Hindlimb muscle (tissue), 1 donor: ENCODE measurements around the gene BOD1L1. TPM values are rescaled to one million over a fixed set of nuclear protein-coding genes. Genes with fewer than 3 reads are reported as not detected.

Experiments
- DNase-seq: peaks from one replicate; pipeline ENCODE4 v3.0.0-alpha.2; 2013
- polyA plus RNA-seq: library from polyadenylated mRNA; unstranded; fragments of 120-200 nt; gene quantifications from one replicate; pipeline ENCODE4 v1.2.1, GENCODE V29; 2013; ENCODE audit not compliant: insufficient read length

The BOD1L1 gene
- polyA plus RNA-seq, 1 donor: 28.8 TPM

DNA sequence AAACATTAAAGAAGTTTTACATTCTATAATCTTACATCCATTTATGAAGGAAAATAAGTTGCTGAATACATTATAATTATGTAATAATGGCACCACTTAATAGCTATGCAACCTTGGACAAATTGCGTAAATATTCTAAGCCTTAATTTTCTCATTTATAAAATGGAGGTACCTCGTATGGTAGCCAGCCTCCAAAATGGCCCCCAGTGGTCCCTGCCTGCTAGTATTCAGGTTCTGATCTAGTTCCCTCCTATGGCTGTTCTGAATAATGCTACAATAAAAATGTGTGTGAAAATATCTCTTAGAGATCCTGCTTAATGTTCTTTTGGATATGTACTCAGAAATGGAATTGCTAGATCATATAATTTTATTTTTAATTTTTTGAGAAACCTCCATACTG is 72.2 kb downstream of the BOD1L1 start:
- DNase-seq: no peak

DNA sequence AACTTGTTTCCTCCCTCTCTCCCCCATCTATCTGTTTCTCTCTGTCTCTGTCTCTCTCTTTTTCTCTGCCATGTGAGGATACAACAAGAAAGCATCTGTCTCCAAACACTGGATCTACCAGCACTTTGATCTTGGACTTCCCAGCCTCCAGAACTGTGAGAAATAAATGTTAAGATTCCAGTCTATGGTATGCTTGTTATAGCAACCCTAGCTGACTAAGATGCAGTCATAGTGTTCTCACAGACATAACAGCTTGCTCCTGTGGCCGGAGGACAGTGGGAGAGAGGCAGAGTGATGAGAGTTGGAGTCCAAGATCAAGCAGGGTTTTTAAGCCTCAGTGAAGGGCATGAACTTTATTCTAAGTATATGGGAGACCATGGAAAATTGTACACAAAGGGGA is 74.4 kb downstream of the BOD1L1 start:
- DNase-seq: no peak

DNA sequence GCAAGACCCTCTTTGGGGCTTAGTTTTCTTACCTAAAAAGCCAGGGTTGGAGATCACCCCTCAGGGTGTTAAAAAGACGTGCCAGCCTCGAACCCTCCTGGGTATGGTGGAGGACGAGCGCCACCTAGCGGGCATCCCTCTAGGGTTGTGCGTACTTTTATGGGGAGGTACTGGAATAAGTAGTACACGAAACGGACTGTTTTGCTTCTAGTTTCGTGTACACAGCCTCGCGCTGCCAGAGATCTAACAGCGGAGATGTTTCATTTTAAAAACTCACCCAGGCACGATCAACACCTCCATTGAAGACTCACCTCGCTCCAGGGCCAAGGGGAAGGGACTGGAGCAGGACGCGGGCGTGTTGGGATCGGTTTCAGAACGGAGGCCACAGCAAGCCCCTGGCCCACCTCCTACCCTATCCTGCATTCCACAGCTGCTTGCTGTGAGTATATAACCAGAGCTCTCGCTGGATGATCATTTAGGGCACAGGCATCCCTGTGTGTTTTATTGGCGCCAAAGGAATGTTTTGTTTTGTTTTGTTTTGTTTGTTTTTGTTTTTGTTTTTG is 78.5 kb downstream of the BOD1L1 start:
- DNase-seq: peak; percentile 76

DNA sequence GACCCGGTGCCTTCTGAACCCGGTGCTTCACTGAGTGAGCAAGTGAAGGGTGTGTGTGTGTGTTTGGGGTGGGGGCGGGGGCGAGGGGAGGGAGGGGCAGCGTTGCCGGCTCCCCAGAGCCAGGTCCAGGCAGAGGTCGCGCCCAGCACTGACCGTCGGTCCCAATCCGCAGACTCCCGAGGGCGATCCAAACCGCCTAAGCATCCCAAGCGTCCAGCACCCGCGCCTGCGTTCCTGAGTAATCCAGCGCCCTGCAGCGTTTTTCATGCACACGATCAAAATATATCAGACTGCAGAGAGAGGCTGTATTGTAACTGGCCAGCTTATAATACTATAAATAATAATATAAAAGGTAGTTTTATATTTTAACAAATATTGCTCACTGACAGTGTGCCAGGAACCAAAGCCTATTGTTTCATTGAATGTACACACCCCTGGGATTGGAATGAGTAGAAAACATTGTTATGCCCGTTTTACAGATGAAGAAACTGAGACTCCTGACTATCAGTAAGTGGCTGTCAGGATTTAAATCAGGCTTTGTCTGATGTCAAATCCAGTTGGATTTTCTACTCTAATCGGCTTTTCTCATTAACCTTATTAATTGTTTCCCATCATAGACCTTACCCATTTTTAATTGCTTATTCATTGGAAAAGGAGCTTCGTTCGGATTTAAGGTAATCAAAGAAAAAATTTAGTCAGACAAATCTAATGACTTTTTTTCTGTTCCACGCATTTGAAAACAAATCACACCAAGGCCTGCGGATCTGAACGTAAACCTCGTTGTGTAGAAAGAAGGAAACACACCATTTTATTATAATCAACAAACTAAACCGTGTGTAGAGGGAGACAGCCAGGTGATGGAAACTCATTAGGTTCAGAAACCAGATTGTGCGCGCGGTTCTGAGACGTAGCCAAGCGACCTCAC is 79.2 kb downstream of the BOD1L1 start:
- no peak for DNase-seq

DNA sequence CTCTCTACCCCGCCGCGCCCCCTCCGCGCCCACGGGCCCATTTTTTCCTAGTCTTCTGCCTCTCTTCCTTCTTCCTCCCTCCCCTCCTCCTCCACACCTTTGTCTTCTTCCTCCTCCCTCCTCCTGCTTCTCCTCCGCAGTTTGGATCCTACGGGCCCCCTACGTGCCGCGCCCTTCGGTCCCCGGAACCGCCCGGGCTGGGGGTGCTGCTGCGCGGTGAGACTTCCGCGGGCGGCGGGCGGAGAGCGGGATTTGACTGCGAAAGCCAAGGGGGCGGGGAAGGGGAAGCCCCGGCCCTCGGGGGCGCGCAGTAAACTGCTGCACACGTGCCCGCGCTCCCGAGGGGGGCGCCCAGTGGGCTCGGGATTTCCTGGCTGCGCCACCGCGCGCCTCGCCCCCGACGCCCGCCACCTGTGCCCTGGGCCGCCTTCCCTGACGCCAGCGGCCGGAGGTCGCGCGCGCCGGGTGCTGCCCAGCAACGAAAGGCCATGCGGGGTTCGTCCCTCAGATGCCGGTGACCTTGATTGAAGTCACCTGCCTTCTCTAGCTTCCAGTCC is 80.0 kb downstream of the BOD1L1 start:
- no peak for DNase-seq

DNA sequence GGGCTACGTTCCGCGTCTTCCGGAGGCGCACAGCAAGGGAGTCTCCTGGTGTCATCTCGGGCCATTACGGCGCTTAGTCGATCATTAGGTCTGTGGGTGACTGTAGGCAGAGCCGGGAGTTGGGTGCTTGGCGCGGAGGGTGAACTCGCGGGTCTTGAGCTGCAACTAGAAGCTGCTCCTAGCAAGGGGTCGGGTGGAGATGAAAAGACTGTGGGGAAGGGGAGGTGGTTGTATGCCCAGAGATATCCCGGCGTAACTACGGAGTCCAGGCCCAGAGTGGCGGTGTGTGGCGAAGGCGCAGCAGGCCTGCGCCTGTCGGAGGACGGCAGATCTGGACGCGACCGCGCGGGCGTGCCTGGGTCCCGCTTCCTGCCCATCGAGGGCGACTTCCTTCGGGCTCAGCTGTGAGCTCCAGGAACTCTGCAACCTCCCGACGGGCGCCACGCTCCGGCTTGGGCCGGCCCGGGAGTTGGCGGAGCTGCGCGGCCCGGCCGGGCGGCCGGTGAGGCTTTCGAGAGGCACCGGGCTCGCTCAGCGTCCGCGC is 80.5 kb downstream of the BOD1L1 start:
- no peak for DNase-seq

DNA sequence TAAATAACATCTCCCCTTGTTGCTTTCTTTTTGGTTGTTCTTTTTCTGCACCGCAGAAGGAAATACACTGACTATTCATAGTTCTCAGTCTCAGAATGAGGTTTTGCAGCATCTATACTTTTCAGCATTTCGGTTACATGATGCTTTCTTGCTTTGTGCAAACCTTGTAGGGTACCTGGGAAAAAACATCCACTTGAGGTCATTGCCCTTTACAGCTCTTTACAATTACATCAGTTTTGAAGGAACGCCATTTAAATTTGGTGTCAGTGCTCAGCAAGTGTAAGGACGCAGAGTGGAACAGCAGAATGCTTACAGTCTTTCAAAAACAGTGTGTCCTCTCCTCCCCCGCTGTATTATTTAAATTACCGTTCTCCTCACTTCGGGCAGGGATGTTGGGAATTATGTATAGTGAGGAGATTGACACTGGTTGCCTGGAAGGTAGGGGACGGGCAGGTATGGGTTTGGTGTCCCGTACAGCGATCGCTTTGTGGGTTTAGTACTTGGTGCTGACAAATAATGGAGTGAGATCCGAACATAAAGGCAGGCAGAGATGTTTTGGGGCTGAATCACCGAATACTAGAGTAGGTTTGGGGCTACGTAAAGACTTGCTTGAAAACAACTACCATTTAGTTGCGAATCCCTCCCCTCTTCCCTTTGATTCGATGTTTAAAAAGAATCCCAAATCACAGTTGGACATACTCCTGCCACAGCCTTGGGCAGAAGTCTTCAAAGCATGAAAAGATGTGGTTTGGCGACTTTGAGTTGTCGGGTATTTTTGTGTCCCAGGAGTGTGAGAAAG is 81.2 kb downstream of the BOD1L1 start:
- no peak for DNase-seq

DNA sequence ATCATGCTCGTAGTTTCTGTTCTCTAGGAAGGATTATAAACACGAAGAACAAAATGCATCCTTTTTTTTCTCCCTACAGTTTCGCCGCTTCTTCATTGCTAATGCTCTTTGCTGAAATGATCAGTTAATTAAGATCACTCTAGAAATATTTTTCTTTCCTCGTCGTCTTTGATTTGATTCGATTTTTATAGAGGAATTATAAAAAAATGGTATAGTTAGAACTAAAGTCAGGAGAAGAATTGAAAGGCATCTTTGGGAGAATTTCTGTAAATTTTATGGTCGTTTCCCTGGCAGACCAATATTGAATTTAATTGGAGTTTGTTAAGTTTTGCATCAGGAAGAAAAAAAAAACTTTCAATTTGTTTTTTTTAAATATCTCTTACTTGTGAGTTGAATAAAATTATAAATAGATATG is 82.1 kb downstream of the BOD1L1 start:
- no peak for DNase-seq

DNA sequence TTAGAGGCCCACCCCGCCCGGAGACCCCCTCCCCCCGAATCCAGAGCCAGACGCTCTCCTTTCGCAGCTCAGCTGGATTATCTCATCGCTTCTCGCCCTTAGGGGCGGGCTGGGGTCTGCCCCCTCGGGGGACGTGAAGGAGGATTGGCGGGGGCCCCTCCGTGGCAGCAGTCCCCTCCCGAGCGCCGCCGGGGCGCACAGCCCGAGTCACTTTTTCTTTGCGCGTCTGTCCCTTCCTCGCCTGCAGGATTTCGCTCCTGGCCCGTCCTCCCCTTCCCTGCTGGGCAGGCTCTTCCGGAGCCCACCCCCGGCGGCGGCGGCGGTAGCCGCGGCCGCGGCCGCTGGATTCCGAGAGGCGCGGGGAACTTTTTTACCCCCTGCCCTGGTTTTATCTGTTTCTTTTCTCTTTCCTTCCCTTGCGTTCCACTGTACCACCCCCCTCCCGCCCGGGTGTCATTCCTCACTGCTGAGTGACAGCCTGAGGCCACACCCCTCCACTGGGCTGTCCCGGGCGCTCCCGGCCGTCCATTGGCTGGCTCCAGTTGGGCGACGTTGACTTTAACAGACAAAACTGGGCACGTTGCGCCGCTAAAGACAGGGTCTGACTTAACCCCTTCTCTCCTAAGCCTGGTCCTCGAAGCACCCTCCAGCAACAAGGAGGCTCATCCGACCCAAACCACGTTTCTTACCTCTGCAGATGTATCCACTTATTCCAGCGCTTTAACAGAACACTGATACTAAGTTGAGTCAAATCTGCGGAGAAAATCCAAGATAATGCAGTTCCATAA is 82.7 kb downstream of the BOD1L1 start:
- peak; percentile 80 for DNase-seq

DNA sequence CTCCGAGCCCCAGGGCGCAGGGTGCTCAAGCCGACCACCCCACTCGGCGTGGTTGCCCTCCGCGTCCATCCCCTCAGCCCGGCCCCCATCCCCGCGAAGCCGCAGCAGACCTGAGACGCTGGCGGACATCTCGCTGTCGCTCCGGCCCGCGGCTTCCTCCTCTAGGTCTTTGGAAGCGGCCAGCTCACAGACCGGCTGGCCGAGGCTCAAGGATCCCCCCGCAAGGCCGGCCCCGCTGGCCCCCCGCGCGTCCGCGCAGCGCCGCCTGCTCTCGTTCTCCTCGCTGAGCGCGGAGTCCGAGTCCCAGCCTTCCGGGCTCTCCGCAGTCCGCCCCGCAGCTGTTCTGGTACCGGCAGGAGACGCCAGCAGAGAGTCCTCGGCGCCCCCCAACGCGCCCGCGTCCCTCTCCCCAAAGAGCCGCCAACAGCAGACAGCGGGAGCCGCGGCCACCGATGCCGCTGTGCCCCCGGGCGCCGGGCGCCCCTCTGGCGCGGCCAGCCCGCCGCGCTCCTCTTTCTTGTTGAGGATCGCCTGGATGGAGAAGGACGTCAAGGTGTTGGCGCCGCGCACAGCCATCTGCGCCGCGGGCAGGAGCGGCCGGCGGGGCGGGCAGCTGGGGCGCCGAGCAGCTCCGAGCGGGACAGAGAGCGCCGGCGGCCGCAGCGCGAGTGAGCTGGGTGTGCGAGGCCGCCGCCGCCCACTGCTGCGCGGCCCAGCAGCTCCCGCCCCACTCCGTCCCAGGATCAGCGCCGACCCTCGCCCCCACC is 83.5 kb downstream of the BOD1L1 start, which contains the start of gene NKX3-2:
NKX3-2 (minus strand) TSS at position 670 of the 767 bp plus-strand sequence; CDS start at position 576, 94 bp downstream.
- DNase-seq: no peak

DNA sequence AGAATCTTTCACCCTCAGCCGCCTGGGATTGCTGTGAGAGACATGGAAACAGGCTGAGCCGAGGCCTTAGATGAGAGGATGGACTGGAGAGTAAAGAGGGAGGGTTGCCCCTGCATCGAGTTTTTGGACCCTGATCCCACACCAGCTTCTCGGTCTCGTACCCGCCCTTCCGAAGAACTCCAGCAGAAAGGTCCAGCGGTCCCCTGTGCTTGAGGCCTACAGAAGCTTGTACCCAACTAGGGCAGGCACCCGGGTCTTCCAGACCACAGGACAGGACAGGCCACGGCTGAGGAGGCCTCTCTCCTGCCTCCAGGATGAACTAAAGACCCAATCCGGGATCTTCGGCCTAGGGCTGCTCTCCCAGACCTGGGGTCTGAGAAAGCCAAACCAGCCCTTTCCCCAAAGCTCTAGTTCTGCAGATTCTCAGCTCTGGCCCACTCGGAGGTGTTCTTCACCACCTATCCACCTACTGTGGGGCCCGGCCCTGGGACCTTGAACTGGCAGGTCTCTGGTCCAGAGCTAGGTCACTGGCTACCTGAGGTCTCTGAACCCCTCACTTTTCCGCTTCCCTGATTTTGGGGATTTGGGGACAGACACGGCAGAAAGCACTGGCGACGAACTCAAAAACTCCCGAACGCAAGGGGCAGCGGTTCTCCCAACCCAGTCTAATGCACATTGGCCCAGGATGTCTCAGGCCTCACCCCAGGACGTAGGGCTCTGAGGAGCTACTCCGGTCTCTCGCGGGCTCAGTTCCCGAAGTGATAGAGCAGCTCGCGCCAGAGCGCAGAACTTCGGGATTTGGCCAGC is 84.3 kb downstream of the BOD1L1 start:
- no peak for DNase-seq

DNA sequence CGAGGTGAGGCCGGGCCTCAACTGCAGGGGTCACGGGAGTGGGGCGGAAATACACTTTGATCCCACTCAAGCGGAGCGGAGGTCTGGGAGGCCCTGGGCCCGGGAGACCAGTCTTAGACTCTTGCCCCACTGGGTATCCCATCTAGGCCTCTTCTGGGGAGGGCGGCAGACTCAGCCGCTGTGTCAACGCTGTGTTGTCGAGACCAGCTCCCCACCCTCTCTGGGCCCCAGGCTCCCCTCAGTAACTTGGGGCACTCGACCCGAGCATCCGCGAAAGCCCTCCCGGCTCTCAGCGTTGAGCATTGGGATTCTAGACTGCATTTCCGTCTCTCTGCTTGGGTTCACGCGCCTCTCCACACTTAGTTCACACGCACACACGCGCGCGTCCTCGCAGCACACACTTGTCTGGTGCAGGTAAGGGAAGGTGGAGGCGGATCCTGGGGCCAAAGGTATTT is 84.9 kb downstream of the BOD1L1 start:
- no peak for DNase-seq

DNA sequence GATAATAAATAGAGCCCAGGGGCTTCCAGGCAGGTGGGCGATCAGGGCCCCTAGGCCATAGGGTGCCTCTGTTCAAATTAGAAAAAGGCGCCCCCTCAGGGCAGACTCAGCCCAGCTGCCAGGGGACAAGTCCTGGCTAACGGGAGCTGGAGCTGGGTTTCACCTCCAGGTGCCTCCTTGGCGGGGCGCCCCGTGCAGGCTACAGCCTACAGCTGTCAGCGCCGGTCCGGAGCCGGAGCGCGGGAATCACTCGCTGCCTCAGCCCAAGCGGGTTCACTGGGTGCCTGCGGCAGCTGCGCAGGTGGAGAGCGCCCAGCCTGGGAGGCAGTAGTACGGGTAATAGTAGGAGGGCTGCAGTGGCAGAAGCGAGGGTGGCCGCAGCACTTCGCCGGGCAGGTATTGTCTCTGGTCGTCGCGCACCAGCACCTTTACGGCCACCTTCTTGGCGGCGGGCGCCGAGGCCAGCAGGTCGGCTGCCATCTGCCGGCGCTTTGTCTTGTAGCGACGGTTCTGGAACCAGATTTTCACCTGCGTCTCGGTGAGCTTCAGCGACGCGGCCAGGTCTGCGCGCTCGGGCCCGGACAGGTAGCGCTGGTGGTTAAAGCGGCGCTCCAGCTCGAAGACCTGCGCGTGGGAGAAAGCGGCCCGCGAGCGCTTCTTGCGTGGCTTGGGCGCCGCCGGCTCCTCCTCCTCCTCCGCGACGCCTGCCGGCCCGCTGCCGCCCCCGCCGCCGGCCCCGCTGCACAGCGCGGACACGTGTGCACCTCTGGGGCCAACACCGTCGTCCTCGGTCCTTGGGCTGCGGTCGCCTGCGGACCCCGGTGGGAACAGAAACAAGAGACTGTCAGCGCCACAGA is 85.6 kb downstream of the BOD1L1 start:
- DNase-seq: no peak

DNA sequence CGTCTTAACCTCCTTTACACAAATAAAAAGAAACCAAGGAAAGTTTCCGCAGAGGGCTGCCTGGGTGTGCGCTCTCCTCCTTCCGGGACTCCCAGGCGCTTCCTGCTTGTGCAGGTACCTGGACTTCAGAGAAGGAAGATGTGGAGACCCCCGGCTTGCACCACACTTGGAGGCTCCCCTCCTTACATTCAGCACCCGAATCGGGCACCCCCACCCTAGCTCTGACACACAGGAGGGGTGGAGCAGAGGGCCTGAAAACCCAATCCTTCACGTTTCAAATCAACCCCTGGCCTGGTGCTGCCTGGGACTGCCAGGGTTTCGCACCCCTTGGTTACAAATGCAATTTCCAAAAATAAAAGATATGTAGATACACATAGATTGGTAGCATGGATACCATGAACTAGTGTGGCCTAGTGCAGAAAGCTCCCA is 86.3 kb downstream of the BOD1L1 start:
- no peak for DNase-seq

DNA sequence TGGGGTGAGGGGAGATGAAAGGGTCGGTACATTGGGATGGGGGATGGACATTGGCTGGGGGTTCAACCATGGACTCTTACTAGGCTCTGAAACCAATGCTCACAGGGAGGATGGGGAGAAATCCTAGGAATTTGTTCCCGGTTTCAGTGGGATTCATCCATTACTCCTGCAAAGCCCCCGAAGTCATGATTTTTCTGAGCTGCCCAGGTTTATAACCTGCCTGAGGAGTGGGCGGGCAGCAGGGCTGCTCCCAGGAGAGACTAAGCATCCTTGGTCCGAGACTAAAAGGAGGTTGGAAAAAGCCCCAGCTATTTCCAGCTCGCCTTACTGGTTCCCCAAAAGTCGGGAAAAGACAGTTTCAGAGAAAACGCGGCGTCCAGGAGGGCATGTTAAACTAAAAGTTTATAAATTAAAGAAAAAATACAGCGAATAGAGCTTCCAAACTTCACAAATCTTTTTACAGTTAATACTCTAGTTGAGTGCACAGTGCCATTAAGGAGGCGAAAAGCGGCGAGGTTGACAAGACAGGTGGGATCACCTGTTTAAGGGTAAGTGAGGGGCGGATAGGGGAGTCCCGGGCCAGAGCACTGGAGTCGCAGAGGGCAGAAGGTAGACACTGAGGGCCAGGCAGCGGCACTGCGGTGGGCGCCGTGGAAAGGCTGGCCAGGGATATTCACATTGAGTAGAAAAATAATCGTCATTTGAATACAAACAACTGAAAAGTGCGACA is 86.9 kb downstream of the BOD1L1 start:
- no peak for DNase-seq

DNA sequence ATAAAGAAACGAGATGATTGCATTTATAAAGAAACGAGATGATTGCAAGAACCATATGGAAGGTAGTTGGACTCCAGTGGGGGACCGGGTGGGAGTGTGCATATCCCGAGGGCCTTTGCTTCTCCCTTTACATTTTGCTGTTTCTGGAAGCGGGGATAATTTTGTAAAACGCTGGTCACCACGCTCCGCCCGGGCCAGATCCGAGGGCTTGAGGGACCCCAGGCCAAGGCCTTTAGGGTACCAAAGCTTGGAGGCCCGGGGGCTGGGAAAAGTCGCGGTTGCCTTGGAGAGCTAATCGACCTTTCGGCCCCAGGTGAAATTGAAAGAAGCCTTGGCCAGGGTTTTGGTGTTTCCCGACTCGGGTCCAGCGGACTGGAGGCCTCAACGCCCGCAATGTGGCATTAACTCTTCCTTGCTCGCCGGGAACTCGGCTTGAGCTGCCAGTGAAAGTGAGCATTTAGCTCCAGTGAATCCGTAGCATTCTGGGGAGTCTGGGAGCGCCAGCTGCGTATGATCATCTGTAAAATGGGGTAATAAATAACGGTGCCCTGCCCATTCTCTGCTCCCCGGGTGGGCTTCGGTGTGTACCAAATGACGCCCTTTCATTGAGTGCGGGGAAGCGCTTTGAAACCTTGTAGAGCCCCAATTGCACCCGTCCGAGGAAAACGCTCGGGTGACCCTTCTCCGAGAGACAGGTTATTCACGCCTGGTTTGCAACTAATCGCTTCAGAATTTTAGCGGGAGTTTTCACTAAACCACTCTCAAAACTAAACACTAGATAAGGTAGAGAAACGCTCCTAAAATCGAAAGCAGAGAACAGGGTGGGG is 87.7 kb downstream of the BOD1L1 start:
- DNase-seq: no peak

DNA sequence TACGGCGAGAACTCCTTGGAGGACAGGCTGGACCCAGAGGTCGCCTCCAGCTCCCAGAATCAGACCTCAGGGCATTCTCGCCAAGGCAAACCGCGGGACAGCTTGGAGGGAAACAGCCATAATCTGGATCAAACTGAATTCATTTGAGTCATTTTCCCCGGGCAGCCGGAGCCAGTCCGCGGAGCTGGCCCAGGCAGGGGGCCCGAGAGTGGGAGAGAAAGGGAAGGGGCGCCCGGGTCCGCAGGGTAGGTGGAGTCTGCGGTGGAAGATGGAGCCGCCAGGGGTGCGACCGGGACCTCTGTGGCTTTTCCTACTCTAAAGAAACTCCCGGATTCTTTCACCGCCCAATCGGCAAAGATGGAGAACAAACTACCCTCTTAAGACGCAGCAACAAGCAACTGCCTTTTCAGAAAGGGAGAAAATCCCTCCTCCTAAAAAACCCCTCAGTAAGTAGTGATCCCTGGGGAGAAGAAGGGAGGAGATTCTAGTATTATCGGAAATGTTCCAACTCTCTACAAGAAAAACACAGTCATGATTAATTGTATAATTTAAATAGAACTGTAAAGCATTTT is 88.4 kb downstream of the BOD1L1 start:
- DNase-seq: no peak
